ENCODE data around the gene MYLK3.

The MYLK3 gene

GRCh38 chr16:46757339-46758050, 9.4 kb upstream of the MYLK3 start:
- no peak for DNase-seq

GRCh38 chr16:46756772-46757171, 8.6 kb upstream of the MYLK3 start:
- DNase-seq = no peak

GRCh38 chr16:46753015-46753414, 4.9 kb upstream of the MYLK3 start:
- no peak for DNase-seq

- DNase-seq = no peak
These were observed 3.2 kb upstream of the MYLK3 start for GRCh38 chr16:46751381-46751780.

- DNase-seq = no peak
These were observed 896 bp upstream of the MYLK3 start for GRCh38 chr16:46748775-46749705.

- DNase-seq = no peak
These were observed 1.0 kb downstream of the MYLK3 start for GRCh38 chr16:46746821-46747776.

GRCh38 chr16:46745617-46746016, 2.5 kb downstream of the MYLK3 start:
- DNase-seq = no peak

GRCh38 chr16:46743232-46743719, 4.9 kb downstream of the MYLK3 start:
- no peak for DNase-seq

GRCh38 chr16:46739934-46740333, 8.2 kb downstream of the MYLK3 start:
- DNase-seq = no peak

GRCh38 chr16:46737621-46738214, 10.4 kb downstream of the MYLK3 start:
- DNase-seq = no peak

- no peak for DNase-seq
These were observed 11.4 kb downstream of the MYLK3 start for GRCh38 chr16:46736695-46737094.

- no peak for DNase-seq
These were observed 14.8 kb downstream of the MYLK3 start for GRCh38 chr16:46733319-46733830.

GRCh38 chr16:46732561-46732960, 15.6 kb downstream of the MYLK3 start:
- DNase-seq = no peak

- no peak for DNase-seq
These were observed 16.2 kb downstream of the MYLK3 start for GRCh38 chr16:46731691-46732555.

GRCh38 chr16:46730801-46731690, 17.1 kb downstream of the MYLK3 start:
- DNase-seq = no peak

- no peak for DNase-seq
These were observed 18.0 kb downstream of the MYLK3 start for GRCh38 chr16:46730126-46730525.

- DNase-seq = no peak
These were observed 18.7 kb downstream of the MYLK3 start for GRCh38 chr16:46729326-46729995.

- no peak for DNase-seq
These were observed 19.3 kb downstream of the MYLK3 start for GRCh38 chr16:46728806-46729205.

- DNase-seq = no peak
These were observed 20.5 kb downstream of the MYLK3 start for GRCh38 chr16:46727630-46728029.
